ENCODE measurements around the gene CTNNBIP1.
"Not testable (repeated sequence)": the region's sequence is repeated elsewhere in the genome, so short reads cannot be mapped to it uniquely, and the experiment has no call there.

GRCh38 chr1:9803003-9803918 lies 106.8 kb downstream of the CTNNBIP1 start:
- not testable (repeated sequence) for TF ChIP-seq CTCF (IDR thresholded peaks at IDR 0.05 in 8 of 11, conservative IDR thresholded peaks at IDR 0.05 in 3 of 11); POLR2A (IDR thresholded peaks at IDR 0.05)

Measured in spleen (tissue), 7 donors.